ENCODE data around the gene CREB3L2.

- TF ChIP-seq, protein P1, sequence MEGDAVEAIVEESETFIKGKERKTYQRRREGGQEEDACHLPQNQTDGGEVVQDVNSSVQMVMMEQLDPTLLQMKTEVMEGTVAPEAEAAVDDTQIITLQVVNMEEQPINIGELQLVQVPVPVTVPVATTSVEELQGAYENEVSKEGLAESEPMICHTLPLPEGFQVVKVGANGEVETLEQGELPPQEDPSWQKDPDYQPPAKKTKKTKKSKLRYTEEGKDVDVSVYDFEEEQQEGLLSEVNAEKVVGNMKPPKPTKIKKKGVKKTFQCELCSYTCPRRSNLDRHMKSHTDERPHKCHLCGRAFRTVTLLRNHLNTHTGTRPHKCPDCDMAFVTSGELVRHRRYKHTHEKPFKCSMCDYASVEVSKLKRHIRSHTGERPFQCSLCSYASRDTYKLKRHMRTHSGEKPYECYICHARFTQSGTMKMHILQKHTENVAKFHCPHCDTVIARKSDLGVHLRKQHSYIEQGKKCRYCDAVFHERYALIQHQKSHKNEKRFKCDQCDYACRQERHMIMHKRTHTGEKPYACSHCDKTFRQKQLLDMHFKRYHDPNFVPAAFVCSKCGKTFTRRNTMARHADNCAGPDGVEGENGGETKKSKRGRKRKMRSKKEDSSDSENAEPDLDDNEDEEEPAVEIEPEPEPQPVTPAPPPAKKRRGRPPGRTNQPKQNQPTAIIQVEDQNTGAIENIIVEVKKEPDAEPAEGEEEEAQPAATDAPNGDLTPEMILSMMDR (IDR thresholded peaks at IDR 0.05; ENCODE audit: poor library complexity) = no peak
- TF ChIP-seq EZH2 (IDR thresholded peaks at IDR 0.05; ENCODE audit: borderline replicate concordance) = peak; percentile 24
Observed at GRCh38 chr7:137847568-137848050, 154.3 kb downstream of the CREB3L2 start.

All from hepatocyte (in vitro differentiated cells).